Osteocyte (in vitro differentiated cells): ENCODE measurements around the gene ARMC10. TPM values are rescaled to one million over a fixed set of nuclear protein-coding genes. Genes with fewer than 3 reads are reported as not detected.
"Not testable (repeated sequence)": the region's sequence is repeated elsewhere in the genome, so short reads cannot be mapped to it uniquely, and the experiment has no call there.

ENCODE experiments used
- DNase-seq: peaks from one replicate; pipeline ENCODE4 v3.0.0; 2021; ENCODE audit warnings: mixed read lengths; ENCODE audit not compliant: unreplicated experiment; ENCODE audit errors: extremely low spot score
- H3K27ac Mint-ChIP-seq: one replicate; pipeline ENCODE4 v1.8.0; 2021; ENCODE audit warnings: mild to moderate bottlenecking, mixed read lengths; ENCODE audit not compliant: unreplicated experiment
- H3K27me3 Mint-ChIP-seq: one replicate; pipeline ENCODE4 v1.8.0; 2021; ENCODE audit warnings: mixed read lengths; ENCODE audit not compliant: unreplicated experiment
- H3K36me3 Mint-ChIP-seq: one replicate; pipeline ENCODE4 v1.8.0; 2021; ENCODE audit warnings: mixed read lengths; ENCODE audit not compliant: unreplicated experiment
- H3K4me1 Mint-ChIP-seq: one replicate; pipeline ENCODE4 v1.8.0; 2021; ENCODE audit warnings: mixed read lengths; ENCODE audit not compliant: unreplicated experiment
- H3K4me3 Mint-ChIP-seq: one replicate; pipeline ENCODE4 v1.8.0; 2021; ENCODE audit warnings: mild to moderate bottlenecking, moderate library complexity, mixed read lengths; ENCODE audit not compliant: unreplicated experiment
- H3K9me3 Mint-ChIP-seq: one replicate; pipeline ENCODE4 v1.8.0; 2021; ENCODE audit warnings: mixed read lengths; ENCODE audit not compliant: unreplicated experiment
- CTCF ChIP-seq: fragments of 200-600 bp; sonication (generic); IDR thresholded peaks from 2 replicates; pipeline ENCODE4 v1.5.0; 2021; ENCODE audit warnings: antibody characterized with exemption, mild to moderate bottlenecking, moderate library complexity
- total RNA-seq: library from RNA; stranded (reverse); gene quantifications from 2 replicates; pipeline ENCODE4 v1.2.1, GENCODE V29; 2021

ARMC10 gene
- total RNA-seq, 1 donor from 2014 or later = 29.3 TPM

- Mint-ChIP-seq H3K4me1 (no peaks in the 10 kb centered on the region), H3K27ac (no peak overlapping the region), H3K27me3 (no peaks in the 10 kb centered on the region), H3K36me3 (peaks cover 21% of the 10 kb centered on the region), H3K4me3 (no peak overlapping the region), H3K9me3 (no peaks in the 10 kb centered on the region)
- TF ChIP-seq CTCF = peak; percentile 30
- DNase-seq = no peak
Observed at GRCh38 chr7:103094102-103094501, 19.2 kb downstream of the ARMC10 start.

GRCh38 chr7:103095558-103095957 is 20.6 kb downstream of the ARMC10 start:
- DNase-seq, H3K27me3 Mint-ChIP-seq, H3K27ac Mint-ChIP-seq, H3K9me3 Mint-ChIP-seq, H3K4me1 Mint-ChIP-seq, H3K4me3 Mint-ChIP-seq: not testable (repeated sequence)
- peaks cover 22% of the 10 kb centered on the region for H3K36me3 Mint-ChIP-seq

GRCh38 chr7:103097041-103097440 is 22.1 kb downstream of the ARMC10 start:
- TF ChIP-seq CTCF = no peak
- H3K9me3 Mint-ChIP-seq = no peaks in the 10 kb centered on the region
- no peak overlapping the region for H3K4me3 Mint-ChIP-seq
- no peak overlapping the region for H3K27ac Mint-ChIP-seq
- H3K36me3 Mint-ChIP-seq = peaks cover 19% of the 10 kb centered on the region
- H3K27me3 Mint-ChIP-seq = no peaks in the 10 kb centered on the region
- no peaks in the 10 kb centered on the region for H3K4me1 Mint-ChIP-seq
- no peak for DNase-seq

GRCh38 chr7:103100348-103100747 is 25.4 kb downstream of the ARMC10 start:
- no peak for TF ChIP-seq CTCF
- H3K4me1 Mint-ChIP-seq = no peaks in the 10 kb centered on the region
- H3K27me3 Mint-ChIP-seq = no peaks in the 10 kb centered on the region
- no peak for DNase-seq
- H3K27ac Mint-ChIP-seq = no peak overlapping the region
- H3K36me3 Mint-ChIP-seq = peaks cover 26% of the 10 kb centered on the region
- H3K4me3 Mint-ChIP-seq = no peak overlapping the region
- no peaks in the 10 kb centered on the region for H3K9me3 Mint-ChIP-seq

GRCh38 chr7:103101543-103101942 is 26.6 kb downstream of the ARMC10 start:
- no peak for TF ChIP-seq CTCF
- H3K9me3 Mint-ChIP-seq = no peaks in the 10 kb centered on the region
- H3K4me3 Mint-ChIP-seq = no peak overlapping the region
- peaks cover 7% of the 10 kb centered on the region for H3K4me1 Mint-ChIP-seq
- peaks cover 22% of the 10 kb centered on the region for H3K36me3 Mint-ChIP-seq
- H3K27ac Mint-ChIP-seq = no peak overlapping the region
- H3K27me3 Mint-ChIP-seq = no peaks in the 10 kb centered on the region
- no peak for DNase-seq
